Measurements from ENCODE around the gene BUB1B.

The BUB1B gene

DNA sequence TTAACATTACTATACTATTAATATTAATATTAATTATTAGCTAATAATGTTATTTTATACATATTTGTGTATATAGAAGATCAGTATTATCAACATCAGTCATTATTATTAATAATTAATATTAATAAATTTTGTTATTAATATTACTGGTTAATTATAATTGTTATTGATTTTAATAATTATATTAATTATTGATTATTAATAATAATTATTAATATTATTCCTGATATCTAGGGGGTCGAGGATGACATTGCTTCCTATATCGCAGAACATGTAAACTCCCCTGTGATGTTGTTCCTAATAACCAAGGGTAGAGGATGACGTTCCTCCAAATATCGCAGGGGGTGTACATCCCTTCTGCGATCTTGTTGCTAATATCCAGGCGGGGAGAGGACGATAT is 34.9 kb upstream of the BUB1B start:
- H3K9ac ChIP-seq (ENCODE audit: low read length) = no peak overlapping the region
- no peaks in the 10 kb centered on the region for H4K20me1 ChIP-seq (ENCODE audit: low read depth, low read length)
- no peak overlapping the region for H2AFZ ChIP-seq (ENCODE audit: low read depth, low read length, severe bottlenecking)
- no peaks in the 10 kb centered on the region for H3K9me3 ChIP-seq (ENCODE audit: insufficient read depth, low read length)
- no peaks in the 10 kb centered on the region for H3K27me3 ChIP-seq (ENCODE audit: low read length)
- H3K4me3 ChIP-seq (ENCODE audit: insufficient read depth, low read length, poor library complexity, severe bottlenecking) = no peak overlapping the region
- H3K79me2 ChIP-seq (ENCODE audit: insufficient read depth, low read length) = no peaks in the 10 kb centered on the region
- H3F3A ChIP-seq (ENCODE audit: insufficient read depth) = no peaks in the 10 kb centered on the region
- H3K36me3 ChIP-seq (ENCODE audit: low read length) = no peaks in the 10 kb centered on the region
- TF ChIP-seq, protein P1, sequence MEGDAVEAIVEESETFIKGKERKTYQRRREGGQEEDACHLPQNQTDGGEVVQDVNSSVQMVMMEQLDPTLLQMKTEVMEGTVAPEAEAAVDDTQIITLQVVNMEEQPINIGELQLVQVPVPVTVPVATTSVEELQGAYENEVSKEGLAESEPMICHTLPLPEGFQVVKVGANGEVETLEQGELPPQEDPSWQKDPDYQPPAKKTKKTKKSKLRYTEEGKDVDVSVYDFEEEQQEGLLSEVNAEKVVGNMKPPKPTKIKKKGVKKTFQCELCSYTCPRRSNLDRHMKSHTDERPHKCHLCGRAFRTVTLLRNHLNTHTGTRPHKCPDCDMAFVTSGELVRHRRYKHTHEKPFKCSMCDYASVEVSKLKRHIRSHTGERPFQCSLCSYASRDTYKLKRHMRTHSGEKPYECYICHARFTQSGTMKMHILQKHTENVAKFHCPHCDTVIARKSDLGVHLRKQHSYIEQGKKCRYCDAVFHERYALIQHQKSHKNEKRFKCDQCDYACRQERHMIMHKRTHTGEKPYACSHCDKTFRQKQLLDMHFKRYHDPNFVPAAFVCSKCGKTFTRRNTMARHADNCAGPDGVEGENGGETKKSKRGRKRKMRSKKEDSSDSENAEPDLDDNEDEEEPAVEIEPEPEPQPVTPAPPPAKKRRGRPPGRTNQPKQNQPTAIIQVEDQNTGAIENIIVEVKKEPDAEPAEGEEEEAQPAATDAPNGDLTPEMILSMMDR (IDR thresholded peaks at IDR 0.05; ENCODE audit: insufficient read depth, low read length, poor library complexity, severe bottlenecking) = no peak
- no peak for TF ChIP-seq EZH2phosphoT487 (conservative IDR thresholded peaks at IDR 0.05; ENCODE audit: low read length)
- no peaks in the 10 kb centered on the region for H3K9me2 ChIP-seq (replicated peaks; ENCODE audit: insufficient read depth, low read length)
- no peak overlapping the region for H3K27ac ChIP-seq (ENCODE audit: low read depth, low read length)
- no peak overlapping the region for H3K4me2 ChIP-seq (ENCODE audit: low read depth, low read length, poor library complexity, severe bottlenecking)

DNA sequence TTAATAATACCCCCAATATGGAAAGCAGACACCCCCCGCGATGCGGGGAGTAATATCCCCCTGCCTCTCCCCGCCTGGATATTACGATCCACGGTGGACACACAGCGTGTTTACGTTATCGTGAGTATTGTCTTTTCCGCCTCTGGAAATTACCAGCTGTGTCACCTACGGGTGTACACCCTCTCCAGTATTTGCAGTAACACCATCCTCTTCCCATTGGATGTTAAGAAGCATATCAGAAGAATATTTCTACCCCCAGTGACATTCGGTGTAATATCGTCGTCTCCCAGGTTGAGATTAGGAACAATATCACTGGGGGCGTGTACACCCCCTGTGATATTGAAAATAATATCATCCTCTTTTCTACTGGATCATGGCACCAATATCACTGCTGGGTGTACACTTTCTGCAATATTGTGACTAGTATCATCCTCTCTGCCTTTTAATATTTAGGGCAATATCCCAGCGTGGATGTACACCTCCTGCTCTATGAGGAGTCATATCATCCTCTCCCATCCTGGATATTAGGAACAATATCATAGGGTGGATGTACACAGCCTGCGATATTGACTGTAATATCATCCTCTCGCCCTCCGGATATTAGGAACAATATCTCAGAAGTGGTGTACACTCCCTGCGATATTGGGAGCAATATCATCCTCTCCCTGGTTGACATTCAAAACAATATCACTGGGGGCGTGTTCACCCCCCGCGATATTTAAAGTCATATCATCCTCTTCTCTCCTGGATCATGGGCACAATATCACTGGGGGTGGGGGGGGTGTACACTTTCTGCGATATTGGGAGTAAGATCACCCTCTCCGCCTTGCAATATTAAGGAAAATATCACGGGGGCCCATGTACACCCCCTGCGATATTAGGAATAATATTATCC is 31.9 kb upstream of the BUB1B start:
- Histone ChIP-seq H4K20me1 (ENCODE audit: low read depth, low read length) (no peaks in the 10 kb centered on the region), H3K4me2 (ENCODE audit: low read depth, low read length, poor library complexity, severe bottlenecking) (no peak overlapping the region), H3K79me2 (ENCODE audit: insufficient read depth, low read length) (no peaks in the 10 kb centered on the region), H3K36me3 (ENCODE audit: low read length) (no peaks in the 10 kb centered on the region), H3K4me3 (ENCODE audit: insufficient read depth, low read length, poor library complexity, severe bottlenecking) (no peak overlapping the region), H3K27ac (ENCODE audit: low read depth, low read length) (no peak overlapping the region), H3F3A (ENCODE audit: insufficient read depth) (no peaks in the 10 kb centered on the region), H3K9me2 (replicated peaks; ENCODE audit: insufficient read depth, low read length) (no peaks in the 10 kb centered on the region), H3K27me3 (ENCODE audit: low read length) (no peaks in the 10 kb centered on the region), H2AFZ (ENCODE audit: low read depth, low read length, severe bottlenecking) (no peak overlapping the region), H3K9me3 (ENCODE audit: insufficient read depth, low read length) (no peaks in the 10 kb centered on the region), H3K9ac (ENCODE audit: low read length) (no peak overlapping the region)
- no peak for TF ChIP-seq EZH2phosphoT487 (conservative IDR thresholded peaks at IDR 0.05; ENCODE audit: low read length)
- TF ChIP-seq, protein P1 (IDR thresholded peaks at IDR 0.05; ENCODE audit: insufficient read depth, low read length, poor library complexity, severe bottlenecking) = no peak

DNA sequence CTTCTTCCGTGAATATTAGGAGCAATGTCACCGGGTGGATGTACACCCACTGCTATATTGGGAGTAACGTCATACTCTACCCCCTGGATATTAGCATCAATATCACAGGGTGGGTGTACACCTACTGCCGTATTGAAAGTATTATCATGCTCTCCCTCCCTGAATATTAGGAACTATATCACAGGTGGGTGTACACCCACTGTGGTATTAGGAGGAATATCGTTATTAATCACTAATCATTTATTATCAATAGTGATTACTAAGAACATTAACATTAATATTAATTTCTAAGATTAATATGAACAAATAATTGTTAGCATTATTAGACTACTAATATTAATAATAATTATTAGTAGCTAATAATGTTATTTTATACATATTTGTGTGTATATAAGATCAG is 30.8 kb upstream of the BUB1B start:
- no peaks in the 10 kb centered on the region for H3K79me2 ChIP-seq (ENCODE audit: insufficient read depth, low read length)
- H4K20me1 ChIP-seq (ENCODE audit: low read depth, low read length) = no peaks in the 10 kb centered on the region
- H3K4me3 ChIP-seq (ENCODE audit: insufficient read depth, low read length, poor library complexity, severe bottlenecking) = no peak overlapping the region
- no peak overlapping the region for H2AFZ ChIP-seq (ENCODE audit: low read depth, low read length, severe bottlenecking)
- H3K36me3 ChIP-seq (ENCODE audit: low read length) = no peaks in the 10 kb centered on the region
- no peaks in the 10 kb centered on the region for H3F3A ChIP-seq (ENCODE audit: insufficient read depth)
- no peak overlapping the region for H3K9ac ChIP-seq (ENCODE audit: low read length)
- no peak overlapping the region for H3K4me2 ChIP-seq (ENCODE audit: low read depth, low read length, poor library complexity, severe bottlenecking)
- H3K27me3 ChIP-seq (ENCODE audit: low read length) = no peaks in the 10 kb centered on the region
- no peaks in the 10 kb centered on the region for H3K9me2 ChIP-seq (replicated peaks; ENCODE audit: insufficient read depth, low read length)
- no peak overlapping the region for H3K27ac ChIP-seq (ENCODE audit: low read depth, low read length)
- TF ChIP-seq, protein P1 (IDR thresholded peaks at IDR 0.05; ENCODE audit: insufficient read depth, low read length, poor library complexity, severe bottlenecking) = no peak
- no peak for TF ChIP-seq EZH2phosphoT487 (conservative IDR thresholded peaks at IDR 0.05; ENCODE audit: low read length)
- H3K9me3 ChIP-seq (ENCODE audit: insufficient read depth, low read length) = no peaks in the 10 kb centered on the region
